Mesothelial cell of epicardium (in vitro differentiated cells): ENCODE results near the gene CHMP4B. TPM values are rescaled to one million over a fixed set of nuclear protein-coding genes. Genes with fewer than 3 reads are reported as not detected.

Source experiments
- DNase-seq, 2 experiments: peaks; one replicate each; pipeline ENCODE4 v3.0.0; 2021; ENCODE audit warnings: low spot score in 2 of 2; ENCODE audit not compliant: unreplicated experiment in 2 of 2
- H3K27ac Mint-ChIP-seq: 2 replicates; pipeline ENCODE4 v1.8.0; 2021; ENCODE audit warnings: mixed read lengths
- H3K27me3 Mint-ChIP-seq: 2 replicates; pipeline ENCODE4 v1.8.0; 2021; ENCODE audit warnings: low read depth, mixed read lengths
- H3K36me3 Mint-ChIP-seq: 2 replicates; pipeline ENCODE4 v1.8.0; 2021; ENCODE audit warnings: mixed read lengths
- H3K4me1 Mint-ChIP-seq: 2 replicates; pipeline ENCODE4 v1.8.0; 2021; ENCODE audit warnings: mixed read lengths
- H3K4me3 Mint-ChIP-seq: 2 replicates; pipeline ENCODE4 v1.8.0; 2021; ENCODE audit warnings: mild to moderate bottlenecking, moderate library complexity, mixed read lengths
- H3K9me3 Mint-ChIP-seq: 2 replicates; pipeline ENCODE4 v1.8.0; 2021; ENCODE audit warnings: mixed read lengths
- total RNA-seq: library from RNA; stranded (reverse); gene quantifications from 3 replicates; pipeline ENCODE4 v1.2.1, GENCODE V29; 2021
- TF ChIP-seq, protein P1 (sequence below): fragments of 200-600 bp; sonication (generic); IDR thresholded peaks from one replicate; pipeline ENCODE4 v1.5.0; 2021; ENCODE audit warnings: antibody characterized with exemption; ENCODE audit not compliant: unreplicated experiment

The CHMP4B gene
- total RNA-seq, 1 donor from 2014 or later, result 76.9 TPM

DNA sequence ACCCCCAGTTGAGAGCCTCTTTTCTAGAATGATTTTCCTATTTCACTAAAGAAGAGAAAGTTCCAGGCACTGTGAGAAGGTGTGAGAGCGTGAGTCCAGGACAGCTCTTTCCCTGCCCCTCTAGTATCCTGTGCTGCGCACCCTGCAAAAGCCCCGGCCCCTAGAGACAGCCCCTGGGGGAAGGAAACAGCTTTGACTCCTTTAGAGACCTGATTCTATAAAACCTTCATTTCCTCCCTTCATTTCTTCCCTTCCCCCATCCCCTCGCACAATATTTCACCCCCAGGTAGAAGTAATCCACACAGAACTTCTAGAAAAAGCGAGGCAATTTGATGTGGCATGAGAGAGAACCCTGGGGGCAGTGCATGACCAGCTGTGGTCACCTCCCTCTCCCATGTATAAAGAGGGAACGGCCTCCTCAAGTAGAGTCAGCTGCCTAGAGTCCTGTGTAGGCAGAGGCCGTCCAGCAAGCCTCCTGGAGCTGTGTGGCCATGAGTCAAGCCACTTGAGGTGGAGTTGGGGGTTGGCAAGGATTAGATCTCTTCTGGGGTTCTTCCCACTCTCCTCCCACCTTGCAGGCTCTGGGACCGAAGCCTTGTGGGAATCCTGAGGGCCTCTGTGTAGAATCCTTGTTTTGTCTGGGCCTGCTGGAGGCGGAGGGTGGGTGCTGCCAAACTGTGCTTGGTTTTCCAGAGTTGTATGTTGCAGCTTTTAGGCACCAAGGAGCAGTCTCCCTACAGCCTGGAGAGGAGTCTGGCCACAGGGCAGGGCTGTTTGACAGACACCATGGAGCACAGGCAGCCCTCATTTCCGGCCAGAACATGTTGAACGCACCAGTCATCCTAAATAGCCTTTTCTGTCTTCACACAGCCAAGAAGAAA is 41.7 kb downstream of the CHMP4B start:
- Mint-ChIP-seq H3K4me1 (no peaks in the 10 kb centered on the region), H3K9me3 (no peaks in the 10 kb centered on the region), H3K27ac (no peak overlapping the region), H3K27me3 (no peaks in the 10 kb centered on the region), H3K4me3 (no peak overlapping the region), H3K36me3 (peaks cover 54% of the 10 kb centered on the region)
- DNase-seq, result no peak
- TF ChIP-seq, protein P1, sequence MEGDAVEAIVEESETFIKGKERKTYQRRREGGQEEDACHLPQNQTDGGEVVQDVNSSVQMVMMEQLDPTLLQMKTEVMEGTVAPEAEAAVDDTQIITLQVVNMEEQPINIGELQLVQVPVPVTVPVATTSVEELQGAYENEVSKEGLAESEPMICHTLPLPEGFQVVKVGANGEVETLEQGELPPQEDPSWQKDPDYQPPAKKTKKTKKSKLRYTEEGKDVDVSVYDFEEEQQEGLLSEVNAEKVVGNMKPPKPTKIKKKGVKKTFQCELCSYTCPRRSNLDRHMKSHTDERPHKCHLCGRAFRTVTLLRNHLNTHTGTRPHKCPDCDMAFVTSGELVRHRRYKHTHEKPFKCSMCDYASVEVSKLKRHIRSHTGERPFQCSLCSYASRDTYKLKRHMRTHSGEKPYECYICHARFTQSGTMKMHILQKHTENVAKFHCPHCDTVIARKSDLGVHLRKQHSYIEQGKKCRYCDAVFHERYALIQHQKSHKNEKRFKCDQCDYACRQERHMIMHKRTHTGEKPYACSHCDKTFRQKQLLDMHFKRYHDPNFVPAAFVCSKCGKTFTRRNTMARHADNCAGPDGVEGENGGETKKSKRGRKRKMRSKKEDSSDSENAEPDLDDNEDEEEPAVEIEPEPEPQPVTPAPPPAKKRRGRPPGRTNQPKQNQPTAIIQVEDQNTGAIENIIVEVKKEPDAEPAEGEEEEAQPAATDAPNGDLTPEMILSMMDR, result no peak

DNA sequence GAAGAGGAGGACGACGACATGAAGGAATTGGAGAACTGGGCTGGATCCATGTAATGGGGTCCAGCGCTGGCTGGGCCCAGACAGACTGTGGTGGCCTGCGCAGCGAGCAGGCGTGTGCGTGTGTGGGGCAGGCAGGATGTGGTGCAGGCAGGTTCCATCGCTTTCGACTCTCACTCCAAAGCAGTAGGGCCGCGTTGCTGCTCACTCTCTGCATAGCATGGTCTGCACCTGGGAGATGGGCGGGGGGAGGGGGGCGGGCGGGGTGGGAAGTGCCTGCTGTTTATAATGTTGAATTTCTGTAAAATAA is 42.3 kb downstream of the CHMP4B start:
- no peaks in the 10 kb centered on the region for H3K9me3 Mint-ChIP-seq
- no peaks in the 10 kb centered on the region for H3K4me1 Mint-ChIP-seq
- TF ChIP-seq, protein P1, result no peak
- H3K36me3 Mint-ChIP-seq, result peaks cover 51% of the 10 kb centered on the region
- no peak for DNase-seq
- H3K27me3 Mint-ChIP-seq, result no peaks in the 10 kb centered on the region
- H3K27ac Mint-ChIP-seq, result no peak overlapping the region
- H3K4me3 Mint-ChIP-seq, result no peak overlapping the region

DNA sequence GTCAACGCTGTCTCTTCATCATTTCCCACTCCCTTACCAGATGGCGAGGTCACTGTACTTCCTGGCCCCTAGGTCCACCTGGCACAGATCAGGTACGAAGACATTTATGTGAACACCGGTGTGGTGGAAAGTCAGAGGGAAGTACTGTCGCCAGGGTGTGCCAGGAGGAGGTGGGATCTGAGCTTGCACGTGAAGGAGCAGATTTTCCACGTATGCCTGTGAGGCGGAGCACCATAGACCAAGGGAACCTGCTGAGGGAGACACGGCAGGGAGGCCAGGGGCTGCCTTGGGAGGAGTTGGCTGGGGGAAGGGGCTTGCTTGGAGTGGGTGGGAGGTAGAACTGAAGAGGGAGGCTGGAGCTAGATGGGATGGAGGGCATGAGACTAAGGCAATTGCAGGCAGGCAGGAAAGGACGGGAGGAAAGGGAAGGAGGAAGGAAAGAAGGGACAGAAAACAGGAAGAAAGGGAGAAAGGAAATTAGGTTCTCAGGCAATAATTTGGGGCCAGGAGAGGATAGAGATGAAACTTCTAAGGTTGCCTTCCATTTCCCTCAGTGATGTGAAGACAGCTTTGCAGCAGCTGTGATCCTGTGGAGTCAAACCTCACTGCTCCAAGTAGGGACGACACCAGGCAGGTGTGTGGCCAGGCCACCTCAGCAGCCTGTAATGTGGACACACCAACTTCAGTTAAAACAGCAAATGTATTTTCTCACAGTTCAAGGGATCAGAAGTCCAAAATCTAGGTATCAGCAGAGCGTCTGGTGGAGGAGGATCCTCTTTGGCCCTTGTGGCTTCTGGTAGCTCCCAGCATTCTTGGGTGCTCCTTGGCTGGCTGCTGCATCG is 46.8 kb downstream of the CHMP4B start:
- Mint-ChIP-seq H3K36me3 (peaks cover 31% of the 10 kb centered on the region), H3K4me3 (no peak overlapping the region), H3K27me3 (no peaks in the 10 kb centered on the region), H3K4me1 (peaks cover 3% of the 10 kb centered on the region), H3K27ac (peak overlapping the region; percentile 48), H3K9me3 (no peaks in the 10 kb centered on the region)
- TF ChIP-seq, protein P1, result no peak
- no peak for DNase-seq

DNA sequence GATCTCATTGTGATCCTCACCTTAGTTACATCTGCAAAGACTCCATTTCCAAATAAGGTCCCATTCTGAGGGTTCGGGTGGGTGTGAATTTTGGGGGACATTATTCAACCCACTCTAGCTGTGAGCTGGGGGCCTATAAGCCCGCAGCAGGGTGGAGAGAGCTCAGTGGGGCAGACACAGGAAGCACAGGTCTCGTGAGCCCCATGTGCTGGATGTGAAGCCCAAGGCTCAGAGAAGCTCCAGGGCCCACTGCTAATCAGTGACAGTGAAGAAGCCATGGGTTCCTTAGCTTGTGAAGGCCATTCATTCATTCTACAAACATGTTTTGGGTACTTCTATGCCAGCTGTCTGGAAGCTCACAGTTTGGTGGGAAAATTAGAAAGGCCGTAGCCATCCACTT is 47.5 kb downstream of the CHMP4B start:
- Mint-ChIP-seq H3K27me3 (no peaks in the 10 kb centered on the region), H3K9me3 (no peaks in the 10 kb centered on the region), H3K36me3 (peaks cover 27% of the 10 kb centered on the region), H3K27ac (no peak overlapping the region), H3K4me1 (peaks cover 6% of the 10 kb centered on the region), H3K4me3 (no peak overlapping the region)
- TF ChIP-seq, protein P1, result no peak
- DNase-seq, result no peak

DNA sequence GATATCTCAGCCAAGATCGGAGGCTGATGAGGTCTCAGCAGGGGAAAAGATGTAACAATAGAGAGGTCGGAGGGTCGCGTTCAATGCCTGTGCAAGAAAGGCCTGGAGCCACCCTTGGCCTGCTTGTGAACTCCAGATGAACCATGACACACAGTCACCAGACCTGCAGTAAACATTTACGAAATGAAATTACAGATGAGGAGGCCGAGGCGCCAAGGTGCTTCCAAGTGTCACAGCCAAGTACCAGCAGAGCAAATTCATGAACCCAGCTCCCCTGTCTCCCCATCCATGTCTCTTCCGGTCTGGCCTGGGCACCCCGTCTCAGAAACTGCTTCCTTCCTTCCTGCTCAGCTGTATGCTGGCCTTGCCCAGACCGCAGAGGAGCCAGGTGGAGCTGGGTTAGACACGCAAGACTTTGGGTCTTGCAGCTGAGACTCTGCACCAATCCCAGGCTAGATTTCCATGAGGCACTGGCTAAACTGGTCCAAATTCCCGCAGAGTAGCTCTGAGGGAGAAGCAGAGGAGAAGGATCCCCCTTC is 48.1 kb downstream of the CHMP4B start:
- Mint-ChIP-seq H3K36me3 (peaks cover 22% of the 10 kb centered on the region), H3K27ac (peak overlapping the region; percentile 35), H3K4me1 (peaks cover 8% of the 10 kb centered on the region), H3K27me3 (no peaks in the 10 kb centered on the region), H3K4me3 (no peak overlapping the region), H3K9me3 (no peaks in the 10 kb centered on the region)
- DNase-seq, result no peak
- TF ChIP-seq, protein P1, result no peak
